ENCODE measurements around the gene SORCS2.

- TF ChIP-seq, protein P1, sequence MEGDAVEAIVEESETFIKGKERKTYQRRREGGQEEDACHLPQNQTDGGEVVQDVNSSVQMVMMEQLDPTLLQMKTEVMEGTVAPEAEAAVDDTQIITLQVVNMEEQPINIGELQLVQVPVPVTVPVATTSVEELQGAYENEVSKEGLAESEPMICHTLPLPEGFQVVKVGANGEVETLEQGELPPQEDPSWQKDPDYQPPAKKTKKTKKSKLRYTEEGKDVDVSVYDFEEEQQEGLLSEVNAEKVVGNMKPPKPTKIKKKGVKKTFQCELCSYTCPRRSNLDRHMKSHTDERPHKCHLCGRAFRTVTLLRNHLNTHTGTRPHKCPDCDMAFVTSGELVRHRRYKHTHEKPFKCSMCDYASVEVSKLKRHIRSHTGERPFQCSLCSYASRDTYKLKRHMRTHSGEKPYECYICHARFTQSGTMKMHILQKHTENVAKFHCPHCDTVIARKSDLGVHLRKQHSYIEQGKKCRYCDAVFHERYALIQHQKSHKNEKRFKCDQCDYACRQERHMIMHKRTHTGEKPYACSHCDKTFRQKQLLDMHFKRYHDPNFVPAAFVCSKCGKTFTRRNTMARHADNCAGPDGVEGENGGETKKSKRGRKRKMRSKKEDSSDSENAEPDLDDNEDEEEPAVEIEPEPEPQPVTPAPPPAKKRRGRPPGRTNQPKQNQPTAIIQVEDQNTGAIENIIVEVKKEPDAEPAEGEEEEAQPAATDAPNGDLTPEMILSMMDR (IDR thresholded peaks at IDR 0.05), result no peak
- TF ChIP-seq POLR2A (IDR thresholded peaks at IDR 0.05), result no peak
These were observed 220.2 kb downstream of the SORCS2 start for GRCh38 chr4:7412554-7412912.

Measured in esophagus squamous epithelium (tissue), 4 donors.